Mucosa of rectum (tissue), 2 donors: ENCODE measurements around the gene ATE1.

Source experiments
- H3K27ac ChIP-seq, 2 donors: one replicate each; pipeline ENCODE4 v1.7.0; 2013; ENCODE audit warnings: inconsistent platforms in 2 of 2, low read depth in 2 of 2, low read length in 2 of 2
- H3K27me3 ChIP-seq, 2 donors: one replicate each; pipeline ENCODE4 v1.7.0; 2013; ENCODE audit warnings: low read length in 2 of 2; ENCODE audit not compliant: control insufficient read depth in 2 of 2, insufficient read depth in 2 of 2
- H3K36me3 ChIP-seq, 2 donors: one replicate each; pipeline ENCODE4 v1.7.0; 2013; ENCODE audit warnings: low read length in 2 of 2; ENCODE audit not compliant: control insufficient read depth in 2 of 2, insufficient read depth in 2 of 2
- H3K4me1 ChIP-seq, 2 donors: one replicate each; pipeline ENCODE4 v1.7.0; 2013; ENCODE audit warnings: low read length in 2 of 2, mild to moderate bottlenecking in 1 of 2; ENCODE audit not compliant: control insufficient read depth in 2 of 2, insufficient read depth in 2 of 2
- H3K4me3 ChIP-seq, 2 donors: one replicate each; pipeline ENCODE4 v1.7.0; 2013; ENCODE audit warnings: low read length in 2 of 2
- H3K9ac ChIP-seq, 2 donors: one replicate each; pipeline ENCODE4 v1.7.0; 2013; ENCODE audit warnings: low read length in 2 of 2, low read depth in 1 of 2, mild to moderate bottlenecking in 1 of 2
- H3K9me3 ChIP-seq, 2 donors: one replicate each; pipeline ENCODE4 v1.7.0; 2013; ENCODE audit warnings: low read length in 2 of 2; ENCODE audit not compliant: control insufficient read depth in 2 of 2
- donor health status: healthy.
- donor health status: Normal muscosa, but diverticular disease.

The ATE1 gene

DNA sequence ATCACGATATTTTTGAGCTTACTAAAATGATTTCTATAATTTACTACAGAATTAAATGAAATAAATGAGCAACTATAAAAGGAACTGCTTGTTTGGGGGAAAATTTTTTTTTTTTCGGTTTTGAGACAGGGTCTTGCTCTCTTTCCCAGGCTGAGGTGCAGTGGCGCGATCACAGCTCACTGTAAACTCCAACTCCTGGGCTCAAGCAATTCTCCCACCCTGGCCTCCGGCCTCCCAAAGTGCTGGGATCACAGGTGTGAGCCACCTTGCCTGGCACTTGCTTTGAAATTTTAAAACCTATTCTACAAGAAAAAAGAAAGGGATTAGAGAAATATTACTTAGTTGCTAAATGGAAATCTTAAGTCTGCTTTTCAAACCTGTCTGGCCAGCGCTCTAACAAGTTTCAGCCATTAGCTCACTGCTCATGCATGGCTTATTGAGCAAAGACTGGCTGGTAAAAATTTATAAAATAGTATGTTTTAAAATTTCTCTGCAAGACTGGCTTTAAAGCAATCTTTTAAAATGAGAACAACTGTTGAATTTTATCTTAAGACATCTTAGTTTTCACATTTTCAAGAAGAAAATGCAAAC, 144.0 kb downstream of the ATE1 start:
- H3K4me3 ChIP-seq, result no peak overlapping the region
- H3K9me3 ChIP-seq, result no peaks in the 10 kb centered on the region
- H3K9ac ChIP-seq, result no peak overlapping the region
- no peaks in the 10 kb centered on the region for H3K27me3 ChIP-seq
- no peaks in the 10 kb centered on the region for H3K4me1 ChIP-seq
- H3K27ac ChIP-seq, result no peak overlapping the region
- peaks cover 6 to 16% of the 10 kb centered on the region in 2 donors for H3K36me3 ChIP-seq

GRCh38 chr10:121781101-121781500, 146.7 kb downstream of the ATE1 start:
- Histone ChIP-seq H3K27ac (no peak overlapping the region), H3K4me3 (no peak overlapping the region), H3K4me1 (no peaks in the 10 kb centered on the region), H3K27me3 (no peaks in the 10 kb centered on the region), H3K9me3 (no peaks in the 10 kb centered on the region), H3K36me3 (peaks cover 6 to 8% of the 10 kb centered on the region in 2 donors), H3K9ac (no peak overlapping the region)

DNA sequence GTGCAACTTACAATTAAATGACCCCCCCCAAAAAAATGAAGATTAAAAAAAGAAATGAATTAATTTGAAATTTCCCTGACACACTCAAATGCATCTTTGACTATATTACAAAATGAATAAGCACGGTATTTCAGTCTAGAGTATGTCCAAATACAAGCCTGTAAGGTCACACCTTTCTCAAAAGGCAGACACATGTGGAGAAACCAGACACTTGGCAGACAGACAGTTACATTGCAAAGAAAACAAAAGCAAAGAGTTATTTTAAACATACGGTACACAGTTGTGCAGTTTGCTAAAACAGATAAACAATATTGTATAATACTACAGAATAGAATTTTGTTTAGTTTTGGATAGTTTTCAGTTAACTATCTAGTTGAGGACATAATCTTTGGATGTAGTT, 153.0 kb downstream of the ATE1 start:
- Histone ChIP-seq H3K4me1 (no peaks in the 10 kb centered on the region), H3K27ac (no peak overlapping the region), H3K4me3 (no peak overlapping the region), H3K36me3 (peaks cover 0 to 3% of the 10 kb centered on the region in 2 donors), H3K9ac (no peak overlapping the region), H3K9me3 (no peaks in the 10 kb centered on the region), H3K27me3 (no peaks in the 10 kb centered on the region)

- H3K4me1 ChIP-seq, result no peaks in the 10 kb centered on the region
- H3K27me3 ChIP-seq, result no peaks in the 10 kb centered on the region
- H3K9me3 ChIP-seq, result no peaks in the 10 kb centered on the region
- peaks cover 0 to 3% of the 10 kb centered on the region in 2 donors for H3K36me3 ChIP-seq
- no peak overlapping the region for H3K27ac ChIP-seq
- no peak overlapping the region for H3K4me3 ChIP-seq
- no peak overlapping the region for H3K9ac ChIP-seq
Observed at GRCh38 chr10:121774404-121774803, 153.4 kb downstream of the ATE1 start.

GRCh38 chr10:121772884-121773283, 154.9 kb downstream of the ATE1 start:
- no peak overlapping the region for H3K4me3 ChIP-seq
- H3K27me3 ChIP-seq, result no peaks in the 10 kb centered on the region
- H3K9me3 ChIP-seq, result no peaks in the 10 kb centered on the region
- H3K27ac ChIP-seq, result no peak overlapping the region
- H3K4me1 ChIP-seq, result no peaks in the 10 kb centered on the region
- no peak overlapping the region for H3K9ac ChIP-seq
- H3K36me3 ChIP-seq, result peaks cover 0 to under 1% of the 10 kb centered on the region in 2 donors

GRCh38 chr10:121772406-121772805, 155.4 kb downstream of the ATE1 start:
- H3K9ac ChIP-seq, result no peak overlapping the region
- H3K27ac ChIP-seq, result no peak overlapping the region
- no peaks in the 10 kb centered on the region for H3K9me3 ChIP-seq
- H3K36me3 ChIP-seq, result peaks cover 0 to 4% of the 10 kb centered on the region in 2 donors
- no peaks in the 10 kb centered on the region for H3K27me3 ChIP-seq
- no peak overlapping the region for H3K4me3 ChIP-seq
- H3K4me1 ChIP-seq, result no peaks in the 10 kb centered on the region

DNA sequence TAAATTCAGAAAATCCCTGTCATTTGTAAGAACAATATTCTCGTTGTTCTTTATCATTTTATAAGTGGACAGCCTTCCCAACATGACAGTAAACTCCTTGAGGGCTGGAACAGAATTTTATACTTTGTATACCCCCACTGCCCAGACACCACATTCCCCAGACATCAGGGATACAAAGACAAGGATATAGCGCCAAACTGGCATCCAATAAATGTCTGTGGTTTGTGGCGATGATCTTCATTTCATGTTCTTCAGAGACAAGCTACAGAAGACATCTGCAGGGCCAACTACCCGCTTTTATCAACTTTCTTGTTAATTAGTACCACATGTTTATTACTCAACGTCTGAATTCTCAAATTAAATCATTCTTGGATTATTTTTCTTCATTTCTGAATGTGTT, 155.9 kb downstream of the ATE1 start:
- no peak overlapping the region for H3K27ac ChIP-seq
- H3K9ac ChIP-seq, result no peak overlapping the region
- H3K36me3 ChIP-seq, result peaks cover 0 to 4% of the 10 kb centered on the region in 2 donors
- no peaks in the 10 kb centered on the region for H3K9me3 ChIP-seq
- H3K4me1 ChIP-seq, result no peaks in the 10 kb centered on the region
- H3K4me3 ChIP-seq, result no peak overlapping the region
- no peaks in the 10 kb centered on the region for H3K27me3 ChIP-seq

DNA sequence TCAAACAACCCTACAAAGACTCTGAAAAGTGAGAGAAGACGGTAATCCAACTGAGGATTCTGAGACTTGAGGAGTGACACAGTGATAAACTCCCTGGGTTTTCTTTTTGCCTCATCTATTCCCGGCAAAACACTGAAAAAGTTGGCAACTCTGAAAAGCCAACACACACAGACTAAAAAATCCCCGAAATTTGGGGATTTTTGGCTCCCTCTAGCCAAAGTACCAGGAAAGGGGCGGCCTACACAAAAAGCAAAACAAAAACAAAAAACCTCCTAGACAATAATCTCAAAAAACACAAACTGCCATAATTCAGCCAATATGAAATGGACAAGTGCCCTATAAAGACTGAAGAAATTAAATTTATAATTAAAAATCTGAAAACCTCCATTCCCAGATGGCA, 161.4 kb downstream of the ATE1 start:
- Histone ChIP-seq H3K27me3 (no peaks in the 10 kb centered on the region), H3K36me3 (peaks cover 0 to 4% of the 10 kb centered on the region in 2 donors), H3K9ac (no peak overlapping the region), H3K4me3 (no peak overlapping the region), H3K27ac (no peak overlapping the region), H3K4me1 (no peaks in the 10 kb centered on the region), H3K9me3 (no peaks in the 10 kb centered on the region)

DNA sequence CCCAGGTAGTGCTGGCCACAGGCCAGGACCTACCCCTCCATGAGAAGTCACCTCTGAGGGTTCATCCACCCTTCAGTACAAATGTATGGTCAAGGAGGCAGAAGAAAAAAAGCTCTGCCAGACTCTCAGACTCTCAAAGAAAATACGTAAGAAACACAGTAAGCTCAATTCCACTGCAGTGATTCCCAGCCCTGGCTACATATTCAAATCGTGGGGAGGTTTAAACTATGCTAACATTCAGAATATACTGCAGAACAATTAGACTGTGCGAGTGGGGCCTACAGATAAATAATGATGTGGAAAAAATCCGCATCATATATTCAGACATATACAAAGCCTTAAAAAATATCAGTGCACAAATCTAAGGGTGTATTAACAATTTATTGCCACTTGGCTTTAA, 162.6 kb downstream of the ATE1 start:
- Histone ChIP-seq H3K4me1 (no peaks in the 10 kb centered on the region), H3K36me3 (peaks cover 4 to 12% of the 10 kb centered on the region in 2 donors), H3K9ac (no peak overlapping the region), H3K27me3 (no peaks in the 10 kb centered on the region), H3K9me3 (peaks cover 0 to 4% of the 10 kb centered on the region in 2 donors), H3K4me3 (no peak overlapping the region), H3K27ac (no peak overlapping the region)

DNA sequence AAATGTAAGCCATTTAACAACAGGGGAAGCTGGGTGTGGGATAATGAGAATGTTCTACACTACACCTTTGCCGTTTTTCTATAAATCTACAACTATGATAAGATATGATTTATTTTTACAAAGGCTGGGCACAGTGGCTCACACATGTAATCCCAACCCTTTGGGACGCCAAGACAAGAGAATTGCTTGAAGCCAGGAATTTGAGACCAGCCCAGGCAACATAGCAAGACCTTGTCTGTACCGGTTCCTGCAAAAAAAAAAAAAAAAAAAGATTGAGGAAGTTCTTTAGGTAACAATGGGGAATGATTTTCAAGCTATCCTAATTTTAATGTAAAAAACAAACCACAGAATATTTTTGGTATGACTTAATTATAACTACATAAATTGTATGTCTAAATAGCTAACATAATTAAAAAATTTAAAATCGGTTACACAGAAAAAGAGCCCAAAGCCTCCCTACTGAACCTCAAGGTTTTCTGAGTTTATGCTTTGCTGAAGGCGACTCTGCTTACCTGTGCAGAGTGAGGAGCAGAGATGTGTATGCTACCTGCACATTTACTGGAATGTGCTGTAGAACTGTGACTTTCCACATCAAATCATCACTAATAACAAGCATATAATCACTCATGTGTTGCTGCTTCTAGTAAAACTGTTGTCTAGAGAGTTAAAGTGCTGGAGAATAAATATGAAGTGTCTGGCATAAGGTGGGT, 163.4 kb downstream of the ATE1 start:
- Histone ChIP-seq H3K27ac (no peak overlapping the region), H3K4me1 (no peaks in the 10 kb centered on the region)

More for the DNA sequence above, 163.4 kb downstream of the ATE1 start:
- Histone ChIP-seq H3K9me3 (peaks cover 5 to 10% of the 10 kb centered on the region in 2 donors), H3K27me3 (no peaks in the 10 kb centered on the region), H3K36me3 (peaks cover 7 to 14% of the 10 kb centered on the region in 2 donors), H3K4me3 (no peak overlapping the region), H3K9ac (no peak overlapping the region)
